ENCODE data around the gene UBXN7.
"Not testable (repeated sequence)": the region's sequence is repeated elsewhere in the genome, so short reads cannot be mapped to it uniquely, and the experiment has no call there.

UBXN7 gene

GRCh38 chr3:196432137-196432879 lies at the start of gene UBXN7:
Gene UBXN7, minus strand, starts transcription at chr3:196432427. Its CDS starts 28 bp downstream, at chr3:196432399.
- peak; percentile 97 for DNase-seq (ENCODE audit: low spot score)

DNA sequence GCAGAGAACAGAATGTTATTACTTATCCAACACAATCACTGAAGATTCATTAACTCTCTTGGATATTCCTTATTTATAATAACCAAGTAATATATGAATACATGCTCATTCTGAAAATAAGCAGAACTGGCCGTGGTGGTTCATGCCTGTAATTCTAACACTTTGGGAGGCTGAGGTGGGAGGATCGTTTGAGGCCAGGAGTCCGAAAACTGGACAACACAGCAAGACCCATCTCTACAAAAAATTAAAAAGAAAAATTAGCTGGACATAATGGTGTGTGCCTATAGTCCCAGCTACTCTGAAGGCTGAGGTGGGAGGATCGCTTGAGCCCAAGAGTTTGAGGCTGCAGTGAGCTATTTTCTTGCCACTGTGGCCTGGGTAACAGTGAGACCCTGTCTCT lies 45.5 kb upstream of the UBXN7 start:
- DNase-seq (ENCODE audit: low spot score) = no peak

DNA sequence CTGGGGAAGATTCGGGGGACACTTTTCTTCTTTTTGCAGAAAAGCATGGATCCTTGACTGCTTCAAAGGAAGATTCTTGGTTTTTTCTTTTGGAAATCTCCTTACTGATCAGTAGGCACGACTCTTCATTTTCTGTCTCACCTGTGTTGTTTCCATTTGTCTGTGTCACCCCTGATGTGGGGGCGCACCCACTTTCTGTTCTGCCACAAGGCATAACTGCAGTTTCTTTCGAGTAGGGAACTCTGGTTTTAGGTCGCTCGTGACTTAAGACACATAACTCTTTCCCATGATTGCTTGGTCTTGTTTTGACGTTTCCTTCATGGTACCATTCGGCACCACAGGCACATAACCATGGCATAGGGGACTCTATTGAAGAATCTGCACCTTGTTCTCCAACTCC lies 40.1 kb upstream of the UBXN7 start:
- no peak for DNase-seq (ENCODE audit: low spot score)

GRCh38 chr3:196471551-196471950 lies 39.3 kb upstream of the UBXN7 start:
- DNase-seq (ENCODE audit: low spot score) = no peak

- DNase-seq (ENCODE audit: low spot score) = not testable (repeated sequence)
Measured at GRCh38 chr3:196470182-196470581, 38.0 kb upstream of the UBXN7 start.

DNA sequence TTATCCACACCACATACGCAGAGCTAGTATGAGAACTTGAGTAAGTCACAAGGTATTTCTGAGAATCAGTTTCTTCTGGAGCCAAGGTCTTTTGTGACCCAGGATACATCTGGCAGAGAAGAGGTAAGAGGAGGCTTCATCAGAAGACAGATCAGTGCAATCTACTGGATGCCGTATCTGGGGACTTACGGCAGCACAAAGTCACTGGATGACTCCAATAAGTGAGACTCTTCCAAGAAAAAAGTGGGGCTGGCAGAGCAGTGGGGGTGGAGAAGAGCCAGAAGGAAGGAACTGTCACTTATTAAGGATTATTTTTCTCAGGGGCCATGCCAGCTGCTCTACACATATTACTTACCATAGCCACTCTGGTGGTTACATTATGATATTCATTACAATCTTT lies 31.6 kb upstream of the UBXN7 start:
- no peak for DNase-seq (ENCODE audit: low spot score)

- no peak for DNase-seq (ENCODE audit: low spot score)
Measured at GRCh38 chr3:196463478-196463756, 31.2 kb upstream of the UBXN7 start.

- not testable (repeated sequence) for DNase-seq (ENCODE audit: low spot score)
Measured at GRCh38 chr3:196462680-196463477, 30.7 kb upstream of the UBXN7 start.

- DNase-seq (ENCODE audit: low spot score) = no peak
Measured at GRCh38 chr3:196458063-196458462, 25.8 kb upstream of the UBXN7 start.

DNA sequence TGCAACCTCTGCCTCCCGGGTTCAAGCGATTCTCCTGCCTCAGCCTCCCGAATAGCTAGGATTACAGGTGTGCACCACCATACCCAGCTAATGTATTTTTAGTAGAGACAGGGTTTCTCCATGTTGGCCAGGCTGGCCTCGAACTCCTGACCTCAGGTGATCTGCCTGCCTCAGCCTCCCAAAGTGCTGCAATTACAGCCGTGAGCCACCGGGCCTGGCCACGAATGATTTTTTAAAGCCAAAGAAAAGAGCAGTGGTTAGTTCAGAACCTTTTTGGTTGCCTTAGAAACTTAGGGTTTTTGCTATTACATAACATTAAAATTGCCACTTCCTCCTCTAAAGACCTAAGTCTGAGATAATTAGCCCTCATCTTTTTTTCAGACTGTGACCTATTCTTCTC lies 25.2 kb upstream of the UBXN7 start:
- DNase-seq (ENCODE audit: low spot score) = not testable (repeated sequence)

DNA sequence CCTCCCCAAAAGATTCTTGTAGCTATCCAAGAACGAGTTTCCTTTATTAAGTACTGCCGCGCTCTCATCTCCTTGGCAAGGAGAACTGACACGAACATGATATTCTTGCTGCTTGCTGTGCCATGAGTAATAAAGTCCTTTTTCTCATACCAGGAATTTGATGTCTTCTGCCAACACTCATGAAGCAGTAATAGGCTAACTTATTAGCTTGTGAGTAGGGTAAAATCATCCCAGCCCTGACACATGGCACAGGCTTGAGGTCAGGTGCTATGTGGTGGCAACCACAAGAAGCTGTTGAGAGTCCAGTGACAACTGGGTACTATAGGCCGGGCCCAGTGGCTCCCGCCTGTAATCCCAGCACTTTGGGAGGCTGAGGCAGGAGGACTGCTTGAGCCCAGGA lies 22.7 kb upstream of the UBXN7 start:
- no peak for DNase-seq (ENCODE audit: low spot score)

DNA sequence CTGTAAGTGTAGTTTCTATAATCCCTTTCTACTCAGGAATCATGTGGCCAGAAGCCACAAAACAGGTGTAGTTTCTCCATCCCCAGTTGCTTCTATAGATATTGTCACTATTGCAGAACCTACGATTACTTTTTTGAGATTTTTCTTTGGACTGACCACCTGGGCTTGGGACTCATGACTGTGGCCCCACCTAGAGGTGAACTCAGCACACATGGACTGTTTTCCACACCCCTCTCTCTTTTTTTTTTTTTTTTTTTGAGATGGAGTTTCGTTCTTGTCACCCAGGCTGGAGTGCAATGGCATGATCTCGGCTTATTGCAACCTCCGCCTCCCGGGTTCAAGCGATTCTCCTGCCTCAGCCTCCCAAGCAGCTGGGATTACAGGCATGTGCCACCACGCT lies 13.2 kb upstream of the UBXN7 start:
- not testable (repeated sequence) for DNase-seq (ENCODE audit: low spot score)

DNA sequence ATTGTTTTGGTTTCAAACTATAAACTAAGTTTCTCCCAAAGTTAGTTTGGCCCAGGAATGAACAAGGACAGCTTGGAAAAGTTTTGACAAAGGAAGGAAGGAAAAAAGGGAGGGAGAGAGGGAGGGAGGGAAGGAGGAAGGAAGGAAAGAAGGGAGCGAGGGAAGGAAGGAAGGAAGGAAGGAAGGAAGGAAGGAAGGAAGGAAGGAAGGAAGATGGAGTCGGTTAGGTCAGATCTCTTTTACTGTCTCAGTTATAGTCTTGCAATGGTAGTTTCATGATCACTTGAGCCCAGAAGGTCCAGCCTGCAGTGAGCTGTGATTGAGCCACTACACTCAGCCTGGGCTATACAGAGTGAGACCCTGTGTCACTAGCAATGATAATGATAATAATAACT lies 12.3 kb upstream of the UBXN7 start:
- no peak for DNase-seq (ENCODE audit: low spot score)

DNA sequence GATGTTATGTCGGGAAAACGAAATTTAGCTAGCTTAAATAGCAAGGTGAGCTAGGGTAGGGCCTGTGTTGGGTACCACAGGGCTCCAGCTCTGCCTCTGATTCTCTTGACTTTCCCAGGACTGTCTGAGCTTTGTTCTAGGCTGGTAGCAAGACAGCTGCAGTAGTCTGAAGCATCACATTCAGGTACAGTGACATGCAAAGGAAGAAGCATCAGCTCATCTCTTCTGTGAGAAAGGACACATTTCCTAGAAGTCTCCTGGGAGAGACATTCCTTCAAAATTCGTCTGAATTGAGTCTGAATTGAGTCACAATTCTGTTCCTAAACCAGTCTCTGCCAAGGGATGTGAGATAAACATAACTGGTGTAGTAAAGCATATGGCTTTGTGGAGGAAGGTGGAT lies 8.5 kb upstream of the UBXN7 start:
- DNase-seq (ENCODE audit: low spot score) = no peak

GRCh38 chr3:196440041-196440537 lies 7.9 kb upstream of the UBXN7 start:
- no peak for DNase-seq (ENCODE audit: low spot score)

DNA sequence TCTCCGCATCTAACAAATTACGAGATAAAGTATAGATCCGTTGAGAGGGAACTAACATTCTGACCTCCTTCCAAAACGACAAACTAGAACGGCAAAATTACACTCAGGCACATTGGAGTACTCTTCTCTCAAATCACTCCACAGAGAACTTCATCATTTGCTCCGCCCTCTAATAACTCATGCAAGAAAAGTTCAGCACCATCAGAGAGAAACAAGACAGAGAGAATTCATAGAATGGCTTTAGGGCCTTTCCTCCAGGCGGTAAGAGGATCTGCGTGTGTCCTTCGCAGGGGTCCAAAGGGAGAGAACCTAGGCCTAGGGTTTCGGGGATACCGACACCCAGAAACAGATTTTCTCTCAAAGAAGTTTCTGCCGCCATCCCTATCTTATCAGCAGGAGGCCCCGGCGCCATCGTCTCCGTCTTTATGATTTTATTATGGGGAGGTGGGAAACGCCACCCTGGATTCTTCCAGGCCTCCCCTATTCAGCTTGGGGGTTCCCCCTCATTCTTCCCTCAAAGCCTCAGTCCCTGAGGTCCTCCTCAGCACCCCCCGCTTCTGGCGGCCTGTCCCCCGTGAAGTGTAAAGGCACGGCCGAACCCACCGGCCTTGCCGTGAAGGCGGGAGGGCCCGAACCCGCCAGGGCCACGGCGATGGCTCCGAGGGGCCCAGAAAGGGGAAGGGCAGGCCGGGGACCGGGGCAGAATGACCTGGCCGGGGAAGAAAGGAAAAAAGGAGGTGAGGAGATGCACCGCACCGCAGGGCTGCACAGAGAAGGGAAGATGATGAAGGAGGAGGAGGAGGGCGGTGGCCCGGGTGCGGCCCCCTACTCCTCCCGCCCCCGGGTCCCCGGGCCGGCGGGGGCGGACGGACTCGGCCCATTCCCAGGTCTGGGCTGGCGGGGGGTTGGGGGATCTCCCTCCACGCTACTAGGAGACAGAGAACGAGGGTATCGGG lies 768 bp downstream of the UBXN7 start:
- DNase-seq (ENCODE audit: low spot score) = peak; percentile 29

- DNase-seq (ENCODE audit: low spot score) = no peak
Measured at GRCh38 chr3:196428041-196428440, 4.2 kb downstream of the UBXN7 start.

- DNase-seq (ENCODE audit: low spot score) = not testable (repeated sequence)
Measured at GRCh38 chr3:196424421-196424820, 7.8 kb downstream of the UBXN7 start.

- no peak for DNase-seq (ENCODE audit: low spot score)
Measured at GRCh38 chr3:196423044-196423781, 9.0 kb downstream of the UBXN7 start.

GRCh38 chr3:196421668-196422067 lies 10.6 kb downstream of the UBXN7 start:
- DNase-seq (ENCODE audit: low spot score) = not testable (repeated sequence)

DNA sequence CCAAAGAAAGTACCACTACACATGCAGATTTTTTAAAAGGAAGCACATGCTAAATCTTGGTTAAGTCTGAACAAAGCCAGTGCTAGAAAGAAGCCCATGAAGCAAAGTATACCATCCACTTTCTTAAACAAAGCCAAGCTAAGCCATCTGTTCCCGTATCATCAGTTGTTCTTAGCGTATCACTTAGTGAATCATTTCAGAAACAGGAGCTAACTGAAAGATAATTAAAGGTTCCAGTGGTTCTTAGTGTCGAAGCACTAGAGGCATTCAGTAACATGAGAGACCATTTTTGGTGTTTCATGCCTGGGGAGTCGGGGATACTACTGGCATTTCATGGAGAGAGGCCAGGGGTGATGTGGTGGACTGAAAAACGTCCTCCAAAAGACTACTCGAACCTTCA lies 12.8 kb downstream of the UBXN7 start:
- no peak for DNase-seq (ENCODE audit: low spot score)

DNA sequence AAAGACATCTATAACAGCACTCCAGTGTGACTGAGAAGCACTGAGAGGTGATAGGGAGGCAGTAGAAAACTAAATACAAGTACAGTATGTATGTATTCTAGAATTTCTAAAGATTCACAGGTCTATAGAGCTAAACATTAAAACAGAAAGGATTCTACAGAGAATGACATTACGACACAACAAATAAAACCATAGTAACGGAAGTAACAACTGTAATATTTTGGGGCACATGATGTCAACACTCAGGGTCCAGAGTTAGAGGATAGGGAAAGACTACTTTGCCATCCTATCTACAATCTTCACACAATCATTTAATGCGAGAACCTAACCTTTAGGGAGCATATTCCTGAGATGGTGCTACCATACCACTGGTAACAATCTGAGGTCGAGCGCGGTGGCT lies 13.6 kb downstream of the UBXN7 start:
- no peak for DNase-seq (ENCODE audit: low spot score)
